Activated CD4-positive, alpha-beta T cell treated with anti-CD3 and anti-CD28 coated beads, Interleukin-2, Interleukin-4, amounts not matched to agents 100 ng/mL and 50 ng/mL, durations not matched to agents 16 hours and 8 hours (primary cell): ENCODE measurements around the gene MSANTD1.

Experiments
- DNase-seq: peaks from one replicate; pipeline ENCODE4 v3.0.0-alpha.2; 2020; ENCODE audit warnings: low spot score

Gene MSANTD1

GRCh38 chr4:3248178-3248480, 830 bp upstream of the MSANTD1 start:
- DNase-seq, result no peak

- DNase-seq, result no peak
Measured at GRCh38 chr4:3249711-3250437, 915 bp downstream of the MSANTD1 start.

- DNase-seq, result no peak
Measured at GRCh38 chr4:3250438-3250955, 1.5 kb downstream of the MSANTD1 start.

- DNase-seq, result no peak
Measured at GRCh38 chr4:3250956-3251690, 2.2 kb downstream of the MSANTD1 start.

- no peak for DNase-seq
Measured at GRCh38 chr4:3251691-3252479, 2.9 kb downstream of the MSANTD1 start.

GRCh38 chr4:3252480-3252828, 3.5 kb downstream of the MSANTD1 start:
- DNase-seq, result no peak

- DNase-seq, result no peak
Measured at GRCh38 chr4:3252831-3253641, 4.1 kb downstream of the MSANTD1 start.

- no peak for DNase-seq
Measured at GRCh38 chr4:3253808-3254207, 4.8 kb downstream of the MSANTD1 start.

GRCh38 chr4:3254302-3255131, 5.6 kb downstream of the MSANTD1 start:
- no peak for DNase-seq

- no peak for DNase-seq
Measured at GRCh38 chr4:3255611-3256186, 6.7 kb downstream of the MSANTD1 start.

GRCh38 chr4:3256230-3257102, 7.5 kb downstream of the MSANTD1 start:
- no peak for DNase-seq

- DNase-seq, result no peak
Measured at GRCh38 chr4:3257103-3257555, 8.2 kb downstream of the MSANTD1 start.

- DNase-seq, result no peak
Measured at GRCh38 chr4:3257556-3258482, 8.9 kb downstream of the MSANTD1 start.

- no peak for DNase-seq
Measured at GRCh38 chr4:3261411-3262207, 12.7 kb downstream of the MSANTD1 start.

GRCh38 chr4:3262208-3263052, 13.5 kb downstream of the MSANTD1 start:
- DNase-seq, result no peak

GRCh38 chr4:3263053-3263875, 14.3 kb downstream of the MSANTD1 start:
- DNase-seq, result no peak
